M059J (cell line): ENCODE results near the gene SFT2D3. TPM values are rescaled to one million over a fixed set of nuclear protein-coding genes. Genes with fewer than 3 reads are reported as not detected.
A peak's percentile ranks its signal among the peaks of the same experiment; 100 is the strongest.

Source experiments
- DNase-seq: peaks from one replicate; pipeline ENCODE4 v3.0.0-alpha.2; 2012; ENCODE audit warnings: low read depth
- total RNA-seq: library from RNA; depleted of rRNA; stranded (reverse); fragments of >200 nt; shearing (Covaris generic); gene quantifications from 2 replicates; pipeline ENCODE4 v1.2.3, GENCODE V29; 2014; rRNA removed

SFT2D3 gene, protein sequence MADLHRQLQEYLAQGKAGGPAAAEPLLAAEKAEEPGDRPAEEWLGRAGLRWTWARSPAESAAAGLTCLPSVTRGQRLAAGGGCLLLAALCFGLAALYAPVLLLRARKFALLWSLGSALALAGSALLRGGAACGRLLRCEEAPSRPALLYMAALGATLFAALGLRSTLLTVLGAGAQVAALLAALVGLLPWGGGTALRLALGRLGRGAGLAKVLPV
- 5.3 and 5.6 TPM in 2 replicates for total RNA-seq

- DNase-seq, result peak; percentile 87
These were observed at the start of gene SFT2D3 for GRCh38 chr2:127701193-127701650. SFT2D3 (plus strand) TSS chr2:127701497; CDS start chr2:127701529, 32 bp downstream.

GRCh38 chr2:127651971-127652550 is 49.2 kb upstream of the SFT2D3 start:
- DNase-seq, result no peak

GRCh38 chr2:127652786-127653357 is 48.4 kb upstream of the SFT2D3 start:
- DNase-seq, result no peak

GRCh38 chr2:127653421-127654083 is 47.7 kb upstream of the SFT2D3 start:
- no peak for DNase-seq

DNA sequence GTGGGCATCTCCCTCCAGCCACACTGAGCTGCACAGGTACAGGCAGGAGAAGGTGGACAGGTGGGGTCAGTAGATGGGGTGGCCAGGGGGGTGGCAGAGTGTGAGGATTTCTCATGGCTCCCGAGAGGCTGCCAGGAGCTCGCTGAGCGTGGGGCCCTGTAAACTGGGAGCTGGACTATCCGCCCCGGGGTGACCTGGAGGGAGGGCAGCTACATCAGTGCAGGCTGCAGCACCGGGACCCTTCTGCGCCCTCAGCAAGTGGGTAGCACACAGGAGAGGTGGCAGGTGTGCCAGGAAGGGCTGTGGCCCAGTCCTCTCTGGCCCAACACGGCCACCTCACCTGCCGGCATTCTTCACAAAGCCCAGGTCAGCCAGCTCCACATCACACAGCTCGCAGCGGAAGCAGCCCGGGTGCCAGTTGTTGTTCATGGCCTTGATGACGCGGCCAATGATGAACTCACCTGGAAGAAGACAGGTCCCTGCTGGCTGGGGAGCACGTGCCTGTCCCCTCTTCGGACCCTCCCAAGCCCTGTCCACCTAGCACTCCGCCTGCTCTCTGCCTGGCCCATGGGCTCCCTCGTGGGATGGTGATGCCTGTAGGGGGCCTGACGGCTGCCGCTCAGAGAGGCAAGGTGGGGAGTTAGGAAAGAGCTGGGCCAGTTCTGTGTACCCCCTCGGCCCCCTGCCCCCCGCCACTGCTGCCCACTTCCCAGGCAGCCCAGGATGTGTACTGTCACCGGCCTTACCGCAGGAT is 47.0 kb upstream of the SFT2D3 start:
- no peak for DNase-seq

DNA sequence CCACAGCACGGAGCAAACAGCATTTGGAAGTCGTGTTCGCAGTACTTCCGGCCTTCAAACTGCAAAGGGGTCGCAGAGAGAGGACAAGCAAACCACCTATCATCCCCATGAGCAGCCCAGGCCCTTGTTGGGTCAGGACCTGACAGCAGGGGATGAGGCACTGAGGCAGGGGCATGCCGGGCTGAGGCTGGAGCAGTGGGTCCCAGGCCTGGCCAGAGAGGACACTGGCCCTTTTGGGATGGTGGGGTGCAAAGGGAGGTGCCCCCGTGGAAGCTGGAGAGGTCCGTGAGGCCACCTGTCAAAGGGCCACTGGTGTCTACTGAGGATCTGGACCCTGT is 46.5 kb upstream of the SFT2D3 start:
- no peak for DNase-seq

DNA sequence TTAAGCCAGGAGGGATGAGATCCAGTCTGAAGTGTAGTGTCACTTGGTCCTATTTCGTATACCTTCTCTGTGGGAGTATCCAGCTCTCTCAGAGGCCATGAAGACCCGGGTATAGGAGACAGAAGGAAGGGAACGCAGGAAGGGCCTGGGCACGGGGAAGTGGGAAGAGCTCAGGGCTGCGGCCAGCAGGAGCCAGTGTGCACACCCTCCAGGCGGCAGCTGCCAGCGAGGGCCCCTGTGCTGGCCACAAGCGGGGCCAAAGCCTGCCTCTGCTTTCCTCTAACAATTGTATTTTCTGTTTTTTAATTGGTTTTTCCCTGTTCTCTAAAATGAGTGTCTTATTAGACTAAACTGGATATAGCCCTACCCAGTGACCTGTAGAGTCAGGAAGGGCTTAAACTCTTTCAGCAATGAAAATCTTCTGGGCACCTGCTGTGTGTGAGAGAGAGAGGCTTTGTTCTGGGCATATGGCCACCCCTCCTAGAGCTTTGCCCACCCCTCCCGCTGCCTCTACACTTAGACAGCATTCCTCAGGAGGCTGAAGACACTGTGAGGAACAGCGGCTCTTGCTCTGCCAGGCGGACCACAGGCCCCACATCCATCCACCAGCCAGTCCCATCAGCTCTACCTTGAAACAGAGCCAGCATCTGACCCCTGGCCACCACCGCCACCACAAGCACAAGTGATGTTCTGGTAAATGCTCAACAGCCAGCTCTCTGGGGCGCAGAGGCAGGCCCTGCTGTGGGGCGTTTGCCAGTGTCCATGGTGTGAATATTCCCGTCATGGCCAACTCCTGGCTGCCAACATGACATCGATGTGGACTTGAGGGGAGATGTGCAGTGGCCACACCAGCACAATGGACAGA is 45.9 kb upstream of the SFT2D3 start:
- DNase-seq, result no peak

DNA sequence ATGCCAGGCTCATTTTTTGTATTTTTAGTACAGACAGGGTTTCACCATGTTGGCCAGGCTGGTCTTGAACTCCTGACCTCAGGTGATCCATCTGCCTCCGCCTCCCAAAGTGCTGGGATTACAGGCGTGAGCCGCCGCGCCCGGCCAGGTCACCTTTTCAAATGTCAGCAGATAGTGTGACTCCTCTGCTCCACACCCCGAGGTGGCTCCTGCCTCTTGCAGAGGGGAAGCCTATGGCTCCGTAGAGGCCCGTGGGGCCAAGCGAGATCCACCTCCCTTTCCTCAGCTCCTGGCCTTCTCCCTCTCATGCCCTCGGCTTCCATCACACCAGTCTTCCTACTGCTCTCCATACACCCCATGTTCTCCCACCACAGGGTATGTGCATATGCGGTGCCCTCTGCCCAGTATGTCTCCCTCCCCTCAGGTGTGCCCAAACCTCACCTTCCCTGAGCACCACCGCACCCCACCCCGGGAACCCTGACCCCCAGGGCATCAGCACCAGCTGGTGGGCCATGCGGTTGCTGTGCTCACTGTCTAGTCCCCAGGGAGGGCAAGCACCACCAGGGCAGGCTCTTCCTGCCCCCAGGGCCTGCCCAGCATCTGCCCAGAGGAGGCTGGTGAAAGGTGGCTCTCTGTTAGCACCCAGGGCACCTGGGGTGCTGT is 44.6 kb upstream of the SFT2D3 start:
- no peak for DNase-seq

GRCh38 chr2:127657232-127657595 is 44.1 kb upstream of the SFT2D3 start:
- no peak for DNase-seq

DNA sequence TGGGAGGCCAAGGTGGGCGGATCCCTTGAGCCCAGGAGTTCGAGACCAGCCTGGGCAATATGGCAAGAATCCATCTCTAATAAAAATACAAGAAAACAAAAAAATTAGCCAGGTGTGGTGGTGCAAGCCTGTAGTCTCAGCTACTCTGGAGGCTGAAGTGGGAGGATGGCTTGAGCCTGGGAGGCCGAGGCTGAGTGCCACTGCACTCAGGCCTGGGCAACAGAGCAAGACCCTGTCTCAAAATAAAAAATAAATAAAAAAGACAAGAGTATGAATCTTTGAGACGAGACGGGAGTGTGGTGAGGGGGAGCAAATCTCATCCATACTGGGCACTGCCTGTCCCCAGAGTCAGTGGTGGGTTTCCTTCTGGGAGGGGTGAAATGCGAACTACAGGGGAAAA is 43.2 kb upstream of the SFT2D3 start:
- no peak for DNase-seq

DNA sequence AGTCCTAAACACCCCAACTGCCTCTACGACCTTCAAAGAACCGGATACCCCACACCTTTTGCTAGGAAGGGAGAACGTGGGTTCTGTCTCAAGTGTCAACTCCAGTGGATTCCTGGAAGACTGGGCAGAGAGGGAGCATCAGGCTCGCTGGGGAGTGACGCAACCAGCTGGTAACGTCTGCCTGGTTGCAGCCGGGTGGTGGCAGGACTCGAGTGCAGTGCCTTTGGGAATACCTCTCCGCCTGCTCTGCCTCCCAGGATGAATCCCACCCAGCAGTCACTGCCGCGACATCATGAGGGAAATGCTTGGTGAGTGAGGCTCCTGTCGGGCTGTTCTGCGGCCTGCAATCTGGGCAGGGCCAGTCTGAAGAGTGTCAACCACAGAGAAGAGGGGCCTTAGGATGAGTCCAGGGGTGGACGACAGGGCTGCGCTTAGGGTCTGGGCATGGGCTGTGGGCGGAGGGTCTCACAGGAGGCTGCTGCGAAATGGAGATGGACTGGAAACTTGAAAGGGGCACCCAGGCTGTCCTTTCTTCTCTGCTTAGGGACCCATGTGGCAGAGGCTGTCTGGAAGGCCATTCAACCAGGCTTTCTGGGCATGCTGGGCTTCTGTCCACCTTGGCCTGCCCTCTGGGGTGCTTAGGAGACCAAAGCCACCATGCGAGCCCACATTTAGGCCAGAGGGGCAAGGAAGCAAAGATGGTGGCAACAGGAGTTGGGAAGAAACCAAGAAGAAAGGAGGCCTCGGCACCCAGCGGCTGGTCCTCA is 42.5 kb upstream of the SFT2D3 start:
- no peak for DNase-seq

DNA sequence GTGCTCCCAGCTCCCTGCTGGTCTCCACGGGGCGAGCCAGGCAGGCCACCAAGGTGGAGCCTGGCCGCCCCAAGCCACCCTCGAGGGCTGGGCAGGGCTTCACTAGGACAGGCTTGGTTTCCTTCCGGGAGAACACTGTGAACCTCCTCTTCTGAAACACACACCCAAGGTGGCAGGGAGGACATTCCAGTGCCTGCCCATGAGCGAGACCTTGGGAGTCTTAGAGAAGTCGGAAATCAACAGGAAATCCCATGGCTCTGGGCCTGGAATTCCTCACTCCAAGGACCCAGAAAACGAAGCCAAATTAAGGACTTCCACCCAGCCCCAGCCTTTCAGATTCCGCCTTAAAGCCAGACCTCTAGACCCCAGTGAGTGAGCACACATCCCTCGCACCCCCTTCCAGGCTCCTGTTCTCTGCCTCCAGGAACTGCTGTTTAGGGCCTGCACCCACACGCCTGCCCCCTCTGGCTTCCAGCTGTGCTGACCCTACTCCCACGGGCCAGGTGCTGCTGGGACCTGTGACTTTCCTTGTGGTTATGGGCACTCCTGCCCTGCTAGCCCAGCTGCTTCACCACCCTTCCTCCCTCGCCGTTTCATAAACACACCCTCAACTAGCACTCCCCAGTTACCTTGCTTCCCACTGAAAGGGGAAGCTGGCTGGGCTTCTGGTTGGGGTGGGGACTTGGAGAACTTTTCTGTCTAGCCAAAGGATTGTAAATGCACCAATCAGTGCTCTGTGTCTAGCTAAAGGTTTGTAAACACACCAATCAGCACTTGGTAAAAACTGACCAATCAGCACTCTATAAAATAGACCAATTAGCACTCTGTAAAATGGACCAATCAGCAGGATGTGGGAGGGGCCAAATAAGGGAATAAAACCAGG is 41.6 kb upstream of the SFT2D3 start:
- no peak for DNase-seq

- DNase-seq, result no peak
These were observed 41.1 kb upstream of the SFT2D3 start for GRCh38 chr2:127660291-127660578.

GRCh38 chr2:127661072-127661649 is 40.1 kb upstream of the SFT2D3 start:
- DNase-seq, result no peak

DNA sequence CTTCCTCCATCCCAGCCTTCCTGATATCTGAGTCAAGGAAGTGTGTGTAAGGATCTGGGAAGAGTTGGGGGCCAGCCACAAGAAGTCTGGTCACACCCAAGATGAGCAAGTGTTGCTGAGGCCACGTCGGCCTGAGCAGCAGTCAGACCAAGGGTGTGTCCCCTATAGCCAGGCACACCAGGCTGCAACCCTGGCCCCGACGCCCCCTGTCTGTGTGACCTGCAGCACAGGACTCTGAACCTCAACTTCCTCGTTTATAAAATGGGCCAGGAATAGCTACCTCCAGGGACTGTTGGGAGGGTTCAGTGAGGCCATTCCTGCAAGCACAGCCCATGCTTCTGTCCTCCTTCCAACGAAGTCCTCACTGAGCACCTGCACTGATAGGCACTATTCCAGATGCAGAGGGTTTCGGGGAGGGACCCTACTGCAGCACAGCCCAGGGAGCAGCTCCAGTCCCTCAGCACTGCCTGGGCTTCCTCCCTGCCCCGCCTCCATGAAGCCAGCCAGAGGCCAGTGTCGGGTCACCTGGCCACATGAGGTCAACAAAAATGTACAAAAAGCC is 39.3 kb upstream of the SFT2D3 start:
- DNase-seq, result no peak

GRCh38 chr2:127662937-127663565 is 38.2 kb upstream of the SFT2D3 start:
- DNase-seq, result no peak

DNA sequence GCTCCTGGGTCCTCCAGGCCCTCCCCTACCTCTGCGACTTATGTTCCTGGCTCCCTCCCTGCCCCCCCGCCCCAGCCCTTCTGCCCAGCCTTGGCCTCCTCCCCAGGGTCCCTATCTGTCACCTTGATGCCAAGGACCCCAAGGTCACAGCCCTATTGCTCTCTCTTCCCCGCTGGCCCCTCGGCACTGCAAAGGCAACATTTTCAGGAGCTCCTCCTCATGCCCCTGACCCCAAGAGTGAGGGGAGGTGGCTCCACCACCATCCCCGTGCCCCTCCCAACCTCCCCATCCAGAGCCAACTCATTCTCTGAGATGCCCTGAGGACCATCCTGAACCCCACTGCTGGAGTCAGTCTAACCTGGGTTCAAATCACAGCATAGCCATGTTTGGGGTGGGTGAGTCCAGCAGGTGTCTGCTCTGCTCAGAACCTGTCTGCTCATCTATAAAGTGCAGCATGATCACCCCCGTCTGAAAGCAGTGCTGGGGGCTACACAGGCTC is 37.7 kb upstream of the SFT2D3 start:
- DNase-seq, result no peak
